ENCODE measurements around the gene STAB2.

GRCh38 chr12:103811791-103812190 lies 224.7 kb downstream of the STAB2 start:
- TF ChIP-seq, protein P1, sequence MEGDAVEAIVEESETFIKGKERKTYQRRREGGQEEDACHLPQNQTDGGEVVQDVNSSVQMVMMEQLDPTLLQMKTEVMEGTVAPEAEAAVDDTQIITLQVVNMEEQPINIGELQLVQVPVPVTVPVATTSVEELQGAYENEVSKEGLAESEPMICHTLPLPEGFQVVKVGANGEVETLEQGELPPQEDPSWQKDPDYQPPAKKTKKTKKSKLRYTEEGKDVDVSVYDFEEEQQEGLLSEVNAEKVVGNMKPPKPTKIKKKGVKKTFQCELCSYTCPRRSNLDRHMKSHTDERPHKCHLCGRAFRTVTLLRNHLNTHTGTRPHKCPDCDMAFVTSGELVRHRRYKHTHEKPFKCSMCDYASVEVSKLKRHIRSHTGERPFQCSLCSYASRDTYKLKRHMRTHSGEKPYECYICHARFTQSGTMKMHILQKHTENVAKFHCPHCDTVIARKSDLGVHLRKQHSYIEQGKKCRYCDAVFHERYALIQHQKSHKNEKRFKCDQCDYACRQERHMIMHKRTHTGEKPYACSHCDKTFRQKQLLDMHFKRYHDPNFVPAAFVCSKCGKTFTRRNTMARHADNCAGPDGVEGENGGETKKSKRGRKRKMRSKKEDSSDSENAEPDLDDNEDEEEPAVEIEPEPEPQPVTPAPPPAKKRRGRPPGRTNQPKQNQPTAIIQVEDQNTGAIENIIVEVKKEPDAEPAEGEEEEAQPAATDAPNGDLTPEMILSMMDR (IDR thresholded peaks at IDR 0.05) = no peak
- TF ChIP-seq EP300 (IDR thresholded peaks at IDR 0.05) (no peak), POLR2A (IDR thresholded peaks at IDR 0.05) (no peak)

Data from ovary (tissue), 3 donors.